AG04449 (cell line): ENCODE measurements around the gene SGO2.

Experiments
- CTCF ChIA-PET: fragments of 350-600 bp; formaldehyde crosslinking; extraction: SDS; loops from one replicate; lab custom pipeline; 2021; ENCODE audit warnings: antibody characterized with exemption; lab: Yijun Ruan, JAX
- POLR2A ChIA-PET: fragments of 400-600, 350-600 bp; formaldehyde crosslinking; extraction: SDS; loops from one replicate; lab custom pipeline; 2020; ENCODE audit warnings: antibody characterized with exemption, inconsistent platforms; lab: Yijun Ruan, JAX
- DNase-seq: peaks from one replicate; pipeline ENCODE4 v3.0.0-alpha.2; 2010; ENCODE audit warnings: low read depth, low spot score
- H3K4me3 ChIP-seq: 2 replicates; pipeline ENCODE4 v1.5.1; 2011; ENCODE audit warnings: low read depth, mild to moderate bottlenecking, control low read depth, low read length
- CTCF ChIP-seq: IDR thresholded peaks from one replicate; pipeline ENCODE4 v1.5.1; 2011; ENCODE audit warnings: mild to moderate bottlenecking, moderate library complexity, low read length, control low read depth, inconsistent platforms; ENCODE audit not compliant: insufficient read depth; ENCODE audit errors: missing control alignments

The SGO2 gene

GRCh38 chr2:200494048-200494447, 32.0 kb upstream of the SGO2 start:
- no peak overlapping the region for H3K4me3 ChIP-seq
- TF ChIP-seq CTCF: no peak
- CTCF ChIA-PET: interaction anchor here (1.1 to 2.4 kb wide), 9 partner anchors 10 to 521 kb away, joined by 3 to 18 read pairs (median 4); partner anchors contain the start of gene KCTD18
- no peak for DNase-seq
- POLR2A ChIA-PET: interaction anchor here (0.6 kb wide), 1 partner anchor 370 kb away, joined by 3 read pairs; the partner anchor contains the start of gene CLK1

DNA sequence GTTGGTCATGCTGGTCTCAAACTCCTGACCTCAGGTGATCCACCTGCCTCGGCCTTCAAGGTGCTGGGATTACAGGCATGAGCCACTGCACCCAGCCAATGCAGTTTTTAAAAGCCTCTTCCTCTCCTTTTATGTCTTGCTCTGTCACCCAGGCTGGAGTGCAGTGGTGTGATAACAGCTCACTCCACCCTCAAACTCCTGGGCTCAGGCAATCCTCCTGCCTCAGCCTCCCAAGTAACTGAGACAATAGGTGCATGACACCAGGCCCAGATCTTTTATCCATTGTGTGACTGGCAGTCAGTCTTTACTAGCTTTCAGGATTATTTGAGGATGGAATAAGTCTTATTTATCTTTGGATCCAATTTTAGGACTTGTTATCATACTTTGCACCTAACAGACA, 29.3 kb upstream of the SGO2 start:
- CTCF ChIA-PET: interaction anchor here (1.1 to 3.4 kb wide), 7 partner anchors 11 to 521 kb away, joined by 3 to 27 read pairs (median 4); partner anchors contain the start of gene KCTD18
- no peak overlapping the region for H3K4me3 ChIP-seq
- DNase-seq: no peak
- no peak for TF ChIP-seq CTCF
- POLR2A ChIA-PET: no interaction called here

GRCh38 chr2:200498402-200499162, 27.4 kb upstream of the SGO2 start:
- ChIA-PET POLR2A (no interaction called here), CTCF (interaction anchor here (1.1 to 3.4 kb wide), 6 partner anchors 11 to 514 kb away, joined by 3 to 27 read pairs (median 7); partner anchors contain the start of gene KCTD18)
- TF ChIP-seq CTCF: no peak
- no peak for DNase-seq
- no peak overlapping the region for H3K4me3 ChIP-seq

GRCh38 chr2:200502196-200502595, 23.8 kb upstream of the SGO2 start:
- no peak for DNase-seq
- no peak for TF ChIP-seq CTCF
- POLR2A ChIA-PET: no interaction called here
- H3K4me3 ChIP-seq: no peak overlapping the region
- CTCF ChIA-PET: interaction anchor here (1.2 kb wide), 1 partner anchor 528 kb away, joined by 4 read pairs; no protein-coding TSS in a partner anchor

DNA sequence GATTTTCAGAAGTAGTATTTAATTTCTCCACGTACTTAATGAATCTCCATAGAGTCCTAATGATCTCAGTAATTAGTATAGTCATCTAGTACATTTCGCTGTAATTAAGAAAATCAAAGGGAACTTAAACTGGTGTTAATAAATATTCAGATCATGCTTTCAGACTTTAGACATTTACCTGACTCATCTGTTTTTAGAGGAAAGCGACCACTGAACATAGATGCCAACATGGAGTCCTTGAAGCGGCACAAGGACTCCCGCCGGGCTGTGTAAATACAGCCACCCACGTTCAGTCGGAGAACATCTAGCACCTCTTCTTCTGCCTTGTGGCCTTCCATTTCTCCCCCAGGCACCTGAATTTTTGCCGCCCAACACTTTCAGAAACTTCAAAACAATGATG, 19.3 kb upstream of the SGO2 start:
- H3K4me3 ChIP-seq: no peak overlapping the region
- no peak for DNase-seq
- POLR2A ChIA-PET: no interaction called here
- CTCF ChIA-PET: interaction anchor here (1.1 kb wide), 1 partner anchor 25 kb away, joined by 5 read pairs; no protein-coding TSS in a partner anchor
- no peak for TF ChIP-seq CTCF

DNA sequence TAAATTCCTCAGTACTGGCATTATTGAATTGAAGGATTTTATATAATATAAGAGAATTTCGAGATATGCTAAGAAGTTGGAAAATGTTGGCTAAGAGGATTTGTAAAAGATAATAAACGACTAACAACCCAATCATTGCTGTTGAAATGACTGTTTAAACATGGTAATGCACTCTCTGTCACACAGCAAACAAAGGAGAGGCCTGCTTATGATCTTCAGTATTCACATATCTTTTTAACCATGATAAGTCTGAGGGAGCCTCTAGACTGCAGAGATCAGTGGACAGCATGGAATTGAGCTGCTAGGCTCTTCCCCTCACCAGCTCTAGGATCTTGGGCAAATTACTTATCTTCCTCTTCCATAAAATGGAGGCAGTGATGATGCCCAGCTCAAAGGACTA, 18.8 kb upstream of the SGO2 start:
- DNase-seq: no peak
- POLR2A ChIA-PET: no interaction called here
- H3K4me3 ChIP-seq: no peak overlapping the region
- TF ChIP-seq CTCF: no peak
- CTCF ChIA-PET: interaction anchor here (1.0 to 1.1 kb wide), 3 partner anchors 18 to 527 kb away, joined by 3 to 5 read pairs (median 5); no protein-coding TSS in a partner anchor
